NCI-H1417 treated with DMSO at 0.1 percent for 48 hours (cell line): ENCODE measurements around the gene KRI1.

Experiments
- DNase-seq: peaks from one replicate; lab custom pipeline; 2025; lab: John Stamatoyannopoulos, UW

The KRI1 gene

DNA sequence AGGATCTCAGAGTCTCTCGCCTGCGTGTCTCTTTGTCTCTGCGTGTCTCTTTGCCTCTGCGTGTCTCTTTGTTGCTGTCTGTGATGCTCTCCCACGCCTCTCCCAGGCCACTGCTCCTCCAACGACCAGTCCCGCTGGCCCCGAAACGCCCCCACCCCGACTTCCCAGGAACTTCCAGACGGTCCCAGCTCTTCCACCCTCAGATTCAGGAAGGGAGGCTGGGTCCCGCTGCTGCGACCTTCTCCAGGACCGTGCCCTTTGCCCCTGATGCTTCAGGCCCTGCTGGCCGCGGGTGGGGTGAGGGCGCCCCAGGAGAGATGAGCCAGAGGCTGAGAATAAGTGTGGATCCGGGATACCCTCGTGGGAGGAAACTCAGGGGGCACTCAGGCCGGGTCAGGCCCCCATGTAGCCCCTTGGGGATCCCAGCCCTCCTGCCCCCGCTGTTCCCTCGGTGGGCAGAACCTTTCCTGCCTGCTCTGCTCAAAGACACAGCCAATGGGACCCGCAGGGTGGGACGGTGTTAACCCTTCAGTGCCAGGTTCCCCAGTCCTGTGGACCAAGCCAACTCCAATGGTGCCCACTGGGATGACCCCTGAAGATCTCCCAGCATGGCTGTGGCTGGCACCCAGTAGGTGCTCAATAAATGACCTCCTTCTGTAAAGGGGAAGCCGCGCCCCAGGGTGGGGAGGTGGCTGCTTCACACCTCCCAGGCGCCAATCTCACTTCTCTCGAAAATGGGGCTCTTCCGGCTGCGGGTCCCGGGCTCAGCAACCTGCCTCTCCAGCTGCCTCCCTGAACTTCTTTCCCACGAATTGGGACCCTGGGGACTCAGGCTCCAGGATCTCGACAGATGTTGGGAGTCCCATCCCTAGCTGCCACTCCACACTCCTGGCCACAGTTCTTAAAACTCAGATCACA is 47.1 kb downstream of the KRI1 start:
- DNase-seq = no peak

DNA sequence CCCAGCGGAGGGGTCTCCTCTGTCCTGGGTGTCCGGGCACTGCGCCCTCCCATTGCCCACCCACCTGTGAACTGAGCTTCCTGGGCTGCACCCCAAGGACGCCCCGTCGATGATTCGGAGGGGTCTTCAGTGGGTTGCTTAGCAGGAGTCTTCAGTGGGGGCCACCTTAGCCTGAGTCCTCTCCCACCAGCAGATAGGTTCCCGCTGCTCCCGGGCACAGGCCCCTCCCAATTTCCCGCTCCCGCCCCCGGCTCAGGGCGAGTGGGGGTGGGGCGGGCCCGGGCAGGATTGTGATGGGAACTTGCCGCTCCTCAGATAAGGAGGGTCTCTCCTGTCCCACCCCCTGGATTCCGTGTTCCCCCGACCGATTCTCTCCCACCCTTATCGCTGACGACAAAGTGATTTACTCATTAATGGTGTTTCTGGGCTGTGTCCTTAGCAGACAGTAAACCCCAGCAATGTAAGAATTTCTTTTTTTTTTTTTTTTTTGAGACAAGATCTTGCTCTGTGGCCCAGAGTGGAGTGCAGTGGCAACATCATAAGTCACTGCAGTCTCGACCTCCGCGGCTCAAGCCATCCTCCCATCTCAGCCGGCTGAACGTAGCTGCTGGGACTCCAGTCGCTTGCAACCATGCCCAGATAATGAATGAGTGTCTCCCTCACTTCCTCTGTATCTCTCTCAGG is 47.9 kb downstream of the KRI1 start:
- DNase-seq = no peak

DNA sequence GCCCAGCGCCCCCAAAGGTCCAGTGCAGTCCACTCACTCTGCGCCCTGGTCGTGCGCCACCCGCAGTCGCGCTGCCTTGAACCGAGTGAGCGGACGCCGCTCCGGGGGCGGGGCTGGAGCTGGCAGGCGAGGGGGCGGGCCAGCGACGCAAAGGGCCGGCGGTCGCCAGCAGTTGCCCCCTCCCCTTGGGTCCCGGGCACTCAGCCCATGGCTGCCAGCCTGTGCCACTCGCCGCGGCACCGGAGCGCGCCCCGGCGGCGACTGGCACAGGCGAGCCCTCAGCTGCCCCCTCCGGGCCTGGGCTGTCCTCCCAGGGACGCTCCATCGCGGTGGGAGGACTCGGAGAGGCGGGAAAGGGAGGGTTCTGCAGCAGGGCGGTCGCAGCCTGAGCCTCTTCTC is 48.5 kb downstream of the KRI1 start, which contains the start of gene S1PR5:
Gene S1PR5 (minus strand): TSS at position 87 of the 399 bp plus-strand sequence. CDS start 2,436 bp downstream, outside the sequence.
- DNase-seq = no peak

DNA sequence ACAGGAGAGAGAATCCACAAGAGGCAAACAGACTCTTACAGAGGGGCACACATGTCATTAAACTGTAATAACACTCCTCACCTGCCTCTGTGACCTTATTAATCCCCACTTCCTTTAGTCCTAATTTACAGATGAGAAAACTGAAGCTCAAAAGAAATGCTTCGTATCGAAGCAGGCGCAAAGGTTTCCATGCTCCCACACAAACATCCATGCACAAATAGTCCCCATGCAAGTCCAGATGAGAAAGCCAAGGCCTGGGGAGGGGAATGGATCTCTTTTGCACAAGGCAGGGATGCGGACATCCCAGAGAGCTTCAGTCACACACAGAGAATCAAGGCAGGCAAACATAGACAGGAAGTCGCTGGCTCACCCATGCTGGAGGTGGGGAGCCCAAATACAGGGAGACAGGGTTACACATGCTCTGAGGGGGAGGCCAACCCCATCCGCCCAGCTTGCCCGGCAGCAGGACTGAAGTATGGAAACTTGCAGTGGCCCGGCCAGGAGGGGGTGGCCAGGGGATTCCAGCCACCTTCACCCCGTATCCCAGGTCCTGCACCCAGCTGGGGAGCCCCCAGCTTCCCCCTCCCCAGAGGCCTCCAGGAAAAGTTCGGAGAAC is 49.0 kb downstream of the KRI1 start:
- DNase-seq = no peak

DNA sequence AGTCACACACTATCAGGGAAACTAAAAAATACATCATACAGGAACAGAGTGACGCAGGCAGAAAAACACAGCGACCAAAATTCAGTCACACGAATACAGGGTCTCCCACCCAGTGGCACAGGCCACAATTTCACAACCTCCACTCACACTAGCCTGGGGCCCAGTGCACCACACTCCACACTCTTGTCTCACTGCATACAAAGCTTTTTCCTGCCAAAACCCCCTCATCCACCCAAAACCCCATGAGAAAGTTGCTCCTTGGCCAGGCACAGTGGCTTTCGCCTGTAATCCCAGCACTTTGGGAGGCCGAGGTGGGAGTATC is 49.8 kb downstream of the KRI1 start:
- no peak for DNase-seq

DNA sequence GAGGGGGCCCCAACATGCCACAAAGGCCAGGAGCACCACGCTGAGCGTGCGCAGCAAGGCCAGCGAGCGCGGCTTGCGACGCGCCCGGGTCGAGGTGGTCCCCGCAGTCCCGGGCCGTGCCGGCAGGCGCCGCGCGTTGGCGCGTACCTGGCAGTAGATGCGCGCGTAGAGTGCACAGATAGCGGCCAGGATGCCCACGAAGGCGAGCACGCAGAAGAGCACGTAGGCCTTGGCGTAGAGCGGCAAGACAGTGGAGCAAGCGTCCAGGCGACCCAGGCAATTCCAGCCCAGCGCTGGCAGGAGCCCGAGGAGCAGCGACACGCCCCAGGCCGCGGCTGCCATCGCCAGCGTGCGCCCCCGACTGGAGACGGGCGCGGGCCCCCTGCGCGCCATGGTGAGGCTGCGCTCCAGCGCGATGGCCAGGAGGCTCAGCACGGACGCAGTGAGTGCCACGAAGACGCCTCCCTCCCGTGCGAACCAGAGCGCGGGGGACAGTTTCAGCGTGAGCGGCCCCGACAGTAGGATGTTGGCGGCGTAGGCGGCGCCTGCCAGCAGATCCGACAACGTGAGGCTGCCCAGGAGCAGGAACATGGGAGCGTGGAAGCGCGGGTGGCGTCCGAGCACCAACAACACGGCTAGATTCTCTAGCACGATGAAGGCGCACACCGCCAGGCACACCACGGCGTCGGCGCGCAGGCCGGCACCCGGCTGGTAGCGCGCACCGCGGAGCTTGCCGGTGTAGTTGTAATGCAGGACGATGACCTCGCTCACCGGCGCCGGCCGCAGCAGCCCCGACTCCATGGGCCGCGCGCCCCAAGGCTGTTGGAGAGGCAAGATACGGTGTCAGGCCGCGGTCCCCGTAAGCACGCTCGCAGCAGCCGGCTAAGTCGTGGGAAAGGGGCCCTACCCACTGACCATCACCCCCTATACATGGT is 51.3 kb downstream of the KRI1 start:
- no peak for DNase-seq

DNA sequence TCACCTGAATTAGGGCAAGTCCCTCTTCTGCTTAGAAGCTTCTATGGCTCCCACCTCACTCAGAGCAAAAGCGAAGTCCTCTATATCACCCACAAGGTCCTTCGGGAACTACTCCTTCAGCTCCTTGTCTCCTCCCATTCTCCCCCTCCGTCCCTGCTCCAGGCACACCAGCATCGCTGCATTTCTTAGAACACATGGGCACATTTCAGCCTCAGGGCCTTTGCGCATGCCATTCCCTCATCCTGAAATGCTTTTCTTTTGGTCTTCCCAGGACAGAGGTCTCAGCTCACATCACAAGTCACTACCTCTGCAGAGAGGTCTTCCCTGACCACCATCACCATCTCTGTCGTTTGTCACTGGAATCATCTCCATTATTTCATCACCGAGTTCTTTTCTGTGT is 52.6 kb downstream of the KRI1 start:
- no peak for DNase-seq

DNA sequence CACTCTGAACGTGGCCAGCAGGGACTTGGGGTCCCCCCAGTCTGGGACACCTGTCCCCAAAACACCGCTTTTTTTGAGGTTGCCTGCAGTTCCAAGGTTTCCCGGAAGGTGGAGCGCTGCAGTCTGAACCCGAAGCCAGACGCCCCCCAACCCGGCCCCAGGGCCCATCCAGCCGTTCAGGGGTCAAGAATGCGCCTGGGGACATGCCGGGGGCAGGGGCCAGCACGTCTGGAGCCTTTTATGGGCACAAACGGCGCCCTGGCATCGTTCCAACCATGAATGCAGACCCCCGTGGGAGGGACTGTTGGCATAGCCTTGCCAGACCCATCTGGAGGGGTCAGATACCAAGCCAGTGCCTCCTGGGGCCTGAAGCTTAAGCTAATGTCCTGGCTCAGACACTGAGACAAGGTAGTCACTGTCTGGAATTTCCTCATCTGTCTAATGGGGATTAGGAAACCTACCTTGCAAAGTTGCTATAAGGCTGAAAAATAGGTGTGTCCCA is 55.5 kb downstream of the KRI1 start:
- no peak for DNase-seq

DNA sequence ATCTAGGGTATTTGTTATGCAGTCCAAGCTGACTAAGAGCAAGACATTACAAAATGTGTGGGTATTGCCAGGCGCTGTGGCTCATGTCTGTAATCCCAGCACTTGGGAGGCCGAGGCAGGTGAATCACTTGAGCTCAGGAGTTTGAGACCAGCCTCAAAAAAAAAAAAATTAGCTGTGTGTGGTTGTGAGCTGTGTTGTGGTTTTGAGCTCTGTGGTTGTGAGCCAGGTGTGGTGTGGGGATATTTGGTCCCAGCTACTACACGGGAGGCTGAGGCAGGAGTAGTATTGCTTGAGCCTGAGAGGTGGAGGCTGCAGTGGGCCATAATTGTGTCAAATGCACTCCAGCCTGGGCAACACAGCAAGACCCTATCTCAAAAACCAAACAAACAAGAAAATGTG is 57.1 kb downstream of the KRI1 start:
- no peak for DNase-seq

DNA sequence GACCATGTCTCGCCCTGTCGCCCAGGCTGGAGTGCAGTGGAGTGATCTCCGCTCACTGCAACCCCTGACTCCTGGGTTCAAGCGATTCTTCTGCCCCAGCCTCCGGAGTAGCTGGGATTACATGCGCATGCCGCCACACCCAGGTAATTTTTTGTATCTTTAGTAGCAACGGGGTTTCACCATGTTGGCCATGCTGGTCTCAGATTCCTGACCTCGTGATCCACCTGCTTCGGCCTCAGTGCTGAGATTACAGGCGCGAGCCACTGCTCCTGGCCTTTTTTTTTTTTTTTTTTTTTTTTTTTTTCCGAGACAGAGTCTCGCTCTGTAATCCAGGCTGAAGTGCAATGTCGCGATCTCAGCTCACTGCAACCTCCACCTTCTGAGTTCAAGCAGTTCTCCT is 57.8 kb downstream of the KRI1 start:
- no peak for DNase-seq

DNA sequence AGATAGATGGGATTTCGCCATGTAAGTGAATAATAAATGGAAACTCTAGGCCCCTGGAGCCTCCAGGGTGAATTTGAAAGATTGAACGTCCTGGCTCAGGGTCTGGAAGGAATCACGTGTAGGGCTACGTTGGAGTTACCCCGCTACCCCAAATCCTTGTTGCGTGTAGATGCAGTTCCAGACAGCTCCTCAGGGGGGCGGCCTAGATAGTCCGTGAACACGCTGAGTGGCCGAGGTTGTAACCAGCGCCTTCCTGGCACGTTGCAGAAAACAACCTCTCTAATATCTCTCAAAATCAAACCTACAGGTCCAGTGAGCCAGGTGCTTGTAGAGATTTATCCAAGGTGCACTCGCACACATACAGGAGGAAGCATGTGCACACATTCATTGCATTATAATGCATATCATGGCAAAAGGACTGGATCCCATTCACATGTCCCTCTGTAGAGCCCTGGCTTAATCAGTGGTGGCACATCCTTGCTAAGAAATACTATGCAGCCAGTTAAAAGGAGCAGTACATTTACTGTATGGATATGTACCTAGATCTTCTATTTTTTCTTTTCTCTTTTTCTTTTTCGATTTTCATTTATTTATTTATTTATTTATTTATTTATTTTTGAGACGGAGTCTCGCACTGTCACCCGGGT is 60.1 kb downstream of the KRI1 start:
- DNase-seq = no peak
